Upper lobe of right lung (tissue), 1 donor: ENCODE data around the gene MSH3. TPM values are rescaled to one million over a fixed set of nuclear protein-coding genes. Genes with fewer than 3 reads are reported as not detected.
A peak's percentile ranks its signal among the peaks of the same experiment; 100 is the strongest.

Experiments used
- ATAC-seq: fragments of 200-7000 bp; cut with Tn5 transposase; one replicate; pipeline ENCODE4 v1.9.1; 2020; ENCODE audit warnings: mild to moderate bottlenecking, moderate library complexity
- DNase-seq: peaks from one replicate; pipeline ENCODE4 v3.0.0-alpha.2; 2020
- H3K27ac ChIP-seq: fragments of 200-600 bp; one replicate; pipeline ENCODE4 v1.8.0; 2022
- H3K27me3 ChIP-seq: fragments of 200-600 bp; one replicate; pipeline ENCODE4 v1.8.0; 2022; ENCODE audit warnings: mild to moderate bottlenecking
- H3K36me3 ChIP-seq: fragments of 200-600 bp; one replicate; pipeline ENCODE4 v1.8.0; 2022
- H3K4me1 ChIP-seq: fragments of 200-600 bp; one replicate; pipeline ENCODE4 v1.8.0; 2022
- H3K4me3 ChIP-seq: fragments of 200-600 bp; one replicate; pipeline ENCODE4 v1.8.0; 2022; ENCODE audit warnings: mild to moderate bottlenecking
- H3K9me3 ChIP-seq: fragments of 200-600 bp; one replicate; pipeline ENCODE4 v1.8.0; 2022
- intact Hi-C: fragments of 100-400 bp; cut with DNase I; formaldehyde crosslinking; loops from one replicate; pipeline ENCODE4 v1.11.0; 2022
- total RNA-seq: library from RNA; stranded (reverse); fragmentation: NEBNext Ultra II Directional; extraction: Animal tissue kit (Norgen Biotek cat#: 25700); gene quantifications from one replicate; pipeline ENCODE4 v1.2.1, GENCODE V29; 2021
- TF ChIP-seq, protein P1 (sequence below): fragments of 200-600 bp; IDR thresholded peaks from one replicate; pipeline ENCODE4 v1.8.0; 2022; ENCODE audit warnings: antibody characterized with exemption
- donor health status: DM: no; HTN: yes; CAD: no; lungs with severe emphysema.

Gene MSH3
- total RNA-seq, 1 donor from 2014 or later: 13.7 TPM

DNA sequence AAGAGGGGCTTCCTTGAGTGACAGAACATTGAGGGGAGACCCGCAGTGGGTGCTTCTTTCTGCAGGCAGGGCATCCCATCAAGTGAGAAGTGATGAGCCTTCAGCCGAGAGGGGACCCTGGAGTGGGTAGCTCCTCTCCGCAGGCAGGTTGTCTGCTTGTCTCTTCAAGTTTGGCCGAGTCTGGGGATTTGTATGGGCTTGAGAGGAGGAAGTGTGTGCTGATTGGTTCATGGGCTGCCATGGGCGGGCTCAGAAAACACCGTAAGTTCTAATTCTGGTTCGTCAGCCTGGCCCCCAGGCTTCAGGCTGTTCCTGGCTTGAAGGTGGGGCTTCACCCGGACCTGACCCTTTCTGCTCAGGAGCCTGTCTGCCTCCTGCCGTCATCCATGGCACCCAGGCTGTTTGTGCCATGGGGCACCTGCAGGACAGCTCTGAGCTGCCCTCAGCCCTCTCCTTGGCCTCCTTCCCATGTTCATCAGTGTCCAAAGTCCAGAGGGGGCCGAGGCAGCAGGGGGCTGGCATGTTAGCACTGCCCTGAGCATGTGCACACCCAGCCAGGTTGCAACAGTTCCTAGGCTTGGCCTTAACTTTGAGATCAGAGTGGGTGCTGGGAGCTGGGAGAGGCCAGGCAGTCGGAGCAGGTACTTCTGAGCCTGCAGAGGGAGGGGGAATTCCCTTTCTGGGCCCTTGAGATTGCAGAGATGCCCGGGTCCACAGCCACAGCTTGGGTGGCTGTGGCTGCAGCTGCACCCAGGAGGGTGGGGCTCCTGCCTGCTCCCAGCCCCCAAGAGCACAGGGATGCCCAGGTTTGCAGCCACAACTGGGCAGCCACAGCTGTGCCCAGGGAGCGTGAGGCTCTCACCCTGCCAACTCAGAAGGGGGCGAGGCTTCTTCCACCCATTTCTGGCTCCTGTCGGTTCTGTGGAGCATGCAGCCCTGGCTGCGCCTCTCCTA lies 13.8 kb downstream of the MSH3 start:
- DNase-seq: peak; percentile 76
- peak overlapping the region; percentile 44 for H3K27ac ChIP-seq
- intact Hi-C loops: no loop called here

DNA sequence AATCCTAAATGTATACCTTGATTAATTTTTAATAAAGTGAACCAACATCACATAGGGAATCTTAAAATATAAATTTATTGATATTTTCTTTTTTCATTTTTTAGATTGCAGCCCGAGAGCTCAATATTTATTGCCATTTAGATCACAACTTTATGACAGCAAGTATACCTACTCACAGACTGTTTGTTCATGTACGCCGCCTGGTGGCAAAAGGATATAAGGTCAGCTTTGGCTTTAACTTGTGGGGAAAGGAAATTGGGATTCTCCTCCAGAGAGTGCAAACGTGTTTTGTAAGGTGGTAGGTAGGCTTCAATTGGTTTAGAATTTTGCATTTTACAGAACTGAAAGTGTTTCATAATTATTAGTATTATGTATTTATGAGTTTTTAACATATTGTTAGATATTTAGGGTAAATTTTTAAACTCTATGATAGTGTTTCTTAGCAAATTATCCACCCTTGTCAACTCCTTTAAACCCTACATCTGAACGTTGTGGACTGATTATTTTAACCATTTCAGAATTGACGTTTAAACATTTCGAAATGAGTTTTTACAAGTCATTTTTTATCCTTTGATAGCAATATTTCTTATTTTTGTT lies 17.8 kb downstream of the MSH3 start:
- Histone ChIP-seq H3K27ac (no peak overlapping the region), H3K36me3 (peaks cover 50% of the 10 kb centered on the region), H3K4me1 (no peaks in the 10 kb centered on the region), H3K27me3 (no peaks in the 10 kb centered on the region), H3K4me3 (no peak overlapping the region), H3K9me3 (no peaks in the 10 kb centered on the region)
- TF ChIP-seq, protein P1, sequence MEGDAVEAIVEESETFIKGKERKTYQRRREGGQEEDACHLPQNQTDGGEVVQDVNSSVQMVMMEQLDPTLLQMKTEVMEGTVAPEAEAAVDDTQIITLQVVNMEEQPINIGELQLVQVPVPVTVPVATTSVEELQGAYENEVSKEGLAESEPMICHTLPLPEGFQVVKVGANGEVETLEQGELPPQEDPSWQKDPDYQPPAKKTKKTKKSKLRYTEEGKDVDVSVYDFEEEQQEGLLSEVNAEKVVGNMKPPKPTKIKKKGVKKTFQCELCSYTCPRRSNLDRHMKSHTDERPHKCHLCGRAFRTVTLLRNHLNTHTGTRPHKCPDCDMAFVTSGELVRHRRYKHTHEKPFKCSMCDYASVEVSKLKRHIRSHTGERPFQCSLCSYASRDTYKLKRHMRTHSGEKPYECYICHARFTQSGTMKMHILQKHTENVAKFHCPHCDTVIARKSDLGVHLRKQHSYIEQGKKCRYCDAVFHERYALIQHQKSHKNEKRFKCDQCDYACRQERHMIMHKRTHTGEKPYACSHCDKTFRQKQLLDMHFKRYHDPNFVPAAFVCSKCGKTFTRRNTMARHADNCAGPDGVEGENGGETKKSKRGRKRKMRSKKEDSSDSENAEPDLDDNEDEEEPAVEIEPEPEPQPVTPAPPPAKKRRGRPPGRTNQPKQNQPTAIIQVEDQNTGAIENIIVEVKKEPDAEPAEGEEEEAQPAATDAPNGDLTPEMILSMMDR: peak; percentile 86
- intact Hi-C loops: no loop called here
- peak; percentile 77 for ATAC-seq
- DNase-seq: peak; percentile 66

More for the DNA sequence above, 13.8 kb downstream of the MSH3 start:
- H3K4me1 ChIP-seq: no peaks in the 10 kb centered on the region
- ATAC-seq: peak; percentile 95
- no peaks in the 10 kb centered on the region for H3K9me3 ChIP-seq
- H3K36me3 ChIP-seq: peaks cover 43% of the 10 kb centered on the region
- H3K27me3 ChIP-seq: no peaks in the 10 kb centered on the region
- TF ChIP-seq, protein P1: no peak
- H3K4me3 ChIP-seq: no peak overlapping the region

GRCh38 chr5:80676706-80677105 lies 22.3 kb downstream of the MSH3 start:
- TF ChIP-seq, protein P1: no peak
- DNase-seq (no peak), ATAC-seq (no peak)
- H3K4me3 ChIP-seq: no peak overlapping the region
- H3K9me3 ChIP-seq: no peaks in the 10 kb centered on the region
- no peaks in the 10 kb centered on the region for H3K4me1 ChIP-seq
- intact Hi-C loops: no loop called here
- H3K27me3 ChIP-seq: no peaks in the 10 kb centered on the region
- no peak overlapping the region for H3K27ac ChIP-seq
- H3K36me3 ChIP-seq: peaks cover 63% of the 10 kb centered on the region

- no peak overlapping the region for H3K27ac ChIP-seq
- no peak for ATAC-seq
These were observed 32.3 kb downstream of the MSH3 start for GRCh38 chr5:80686757-80687156.

GRCh38 chr5:80688648-80689420 lies 34.4 kb downstream of the MSH3 start:
- DNase-seq (no peak), ATAC-seq (peak; percentile 41)
- no peaks in the 10 kb centered on the region for H3K36me3 ChIP-seq
- H3K9me3 ChIP-seq: no peaks in the 10 kb centered on the region
- H3K27ac ChIP-seq: no peak overlapping the region
- peaks cover 7% of the 10 kb centered on the region for H3K4me1 ChIP-seq
- TF ChIP-seq, protein P1: no peak
- intact Hi-C loops: no loop called here
- H3K27me3 ChIP-seq: no peaks in the 10 kb centered on the region
- no peak overlapping the region for H3K4me3 ChIP-seq

More at GRCh38 chr5:80686757-80687156, 32.3 kb downstream of the MSH3 start:
- Histone ChIP-seq H3K4me3 (no peak overlapping the region), H3K36me3 (no peaks in the 10 kb centered on the region), H3K27me3 (no peaks in the 10 kb centered on the region), H3K4me1 (peaks cover 7% of the 10 kb centered on the region), H3K9me3 (no peaks in the 10 kb centered on the region)
- DNase-seq: no peak
- intact Hi-C loops: no loop called here
- TF ChIP-seq, protein P1: peak; percentile 40
